Measurements from ENCODE around the gene PTPRM. TPM values are rescaled to one million over a fixed set of nuclear protein-coding genes. Genes with fewer than 3 reads are reported as not detected.

The PTPRM gene
- polyA plus RNA-seq, 3 donors, result 0.04 to 2.1 (median 0.66) TPM

DNA sequence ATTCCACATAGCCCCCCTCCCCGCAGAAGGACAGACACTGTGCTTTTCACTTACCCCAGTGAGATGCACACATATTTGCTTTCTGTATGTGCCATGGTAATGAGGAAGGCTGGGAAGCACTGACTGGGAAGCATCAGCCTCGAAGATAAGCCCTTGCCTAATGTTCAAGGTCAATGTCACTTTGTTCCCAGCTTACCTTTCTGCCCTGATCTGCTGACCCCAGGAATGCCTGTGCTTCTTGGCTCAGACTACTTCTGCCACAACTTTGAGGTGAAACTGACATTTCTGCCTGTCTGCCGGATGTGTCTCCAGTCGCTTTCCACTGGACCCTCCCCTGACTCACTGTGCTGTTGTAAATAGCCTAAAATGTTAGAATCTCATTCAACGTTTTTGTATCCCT, 183.8 kb downstream of the PTPRM start:
- TF ChIP-seq, protein P1, sequence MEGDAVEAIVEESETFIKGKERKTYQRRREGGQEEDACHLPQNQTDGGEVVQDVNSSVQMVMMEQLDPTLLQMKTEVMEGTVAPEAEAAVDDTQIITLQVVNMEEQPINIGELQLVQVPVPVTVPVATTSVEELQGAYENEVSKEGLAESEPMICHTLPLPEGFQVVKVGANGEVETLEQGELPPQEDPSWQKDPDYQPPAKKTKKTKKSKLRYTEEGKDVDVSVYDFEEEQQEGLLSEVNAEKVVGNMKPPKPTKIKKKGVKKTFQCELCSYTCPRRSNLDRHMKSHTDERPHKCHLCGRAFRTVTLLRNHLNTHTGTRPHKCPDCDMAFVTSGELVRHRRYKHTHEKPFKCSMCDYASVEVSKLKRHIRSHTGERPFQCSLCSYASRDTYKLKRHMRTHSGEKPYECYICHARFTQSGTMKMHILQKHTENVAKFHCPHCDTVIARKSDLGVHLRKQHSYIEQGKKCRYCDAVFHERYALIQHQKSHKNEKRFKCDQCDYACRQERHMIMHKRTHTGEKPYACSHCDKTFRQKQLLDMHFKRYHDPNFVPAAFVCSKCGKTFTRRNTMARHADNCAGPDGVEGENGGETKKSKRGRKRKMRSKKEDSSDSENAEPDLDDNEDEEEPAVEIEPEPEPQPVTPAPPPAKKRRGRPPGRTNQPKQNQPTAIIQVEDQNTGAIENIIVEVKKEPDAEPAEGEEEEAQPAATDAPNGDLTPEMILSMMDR (IDR thresholded peaks at IDR 0.05), result no peak
- Mint-ChIP-seq H3K27ac (no peak overlapping the region), H3K4me1 (no peaks in the 10 kb centered on the region), H3K9me3 (peaks cover 1 to 15% (median 9%) of the 10 kb centered on the region in 7 donors), H3K36me3 (no peaks in the 10 kb centered on the region), H3K4me3 (no peak overlapping the region), H3K27me3 (ENCODE audit: low read depth in 3 of 3) (no peaks in the 10 kb centered on the region)
- H4K20me1 ChIP-seq (ENCODE audit: insufficient read depth, low read length), result no peaks in the 10 kb centered on the region
- no peaks in the 10 kb centered on the region for H3K27me3 ChIP-seq (ENCODE audit: control insufficient read depth in 2 of 2, insufficient read depth in 2 of 2, low read length in 2 of 2)
- H3K4me2 ChIP-seq (replicated peaks; ENCODE audit: extremely low read depth, low read length, poor library complexity, severe bottlenecking), result no peak overlapping the region
- H3K4me3 ChIP-seq (replicated peaks in 1 of 3; ENCODE audit: low read depth in 2 of 3, low read length in 3 of 3), result no peak overlapping the region
- H3K27ac ChIP-seq (ENCODE audit: low read depth in 1 of 2, low read length in 2 of 2), result no peak overlapping the region
- no peak overlapping the region for H3K9ac ChIP-seq (ENCODE audit: insufficient read depth, low read length, poor library complexity, severe bottlenecking)
- no peak overlapping the region for H2AFZ ChIP-seq (ENCODE audit: insufficient read depth, low read depth, low read length, poor library complexity, severe bottlenecking)
- no peaks in the 10 kb centered on the region for H3K36me3 ChIP-seq (replicated peaks in 1 of 2; ENCODE audit: control insufficient read depth in 1 of 2, insufficient read depth in 2 of 2, low read length in 2 of 2)
- H3K9me3 ChIP-seq (replicated peaks in 1 of 2; ENCODE audit: control insufficient read depth in 1 of 2, insufficient read depth in 1 of 2, low read length in 2 of 2), result peaks cover 0 to 6% of the 10 kb centered on the region in 2 donors
- H3K79me2 ChIP-seq (ENCODE audit: insufficient read depth, low read length), result no peaks in the 10 kb centered on the region
- no peak for DNase-seq
- H3K4me1 ChIP-seq (ENCODE audit: control insufficient read depth in 1 of 2, insufficient read depth in 2 of 2, low read length in 2 of 2), result no peaks in the 10 kb centered on the region
- intact Hi-C loops (cut with micrococcal nuclease), result no loop called here
- 78% methylated on average over 1 of the region's 5 CpGs for WGBS (ENCODE audit: insufficient coverage)

- no peaks in the 10 kb centered on the region for H3K4me1 ChIP-seq (ENCODE audit: control insufficient read depth in 1 of 2, insufficient read depth in 2 of 2, low read length in 2 of 2)
- no CpG with 5 or more reads among the region's 1 CpG for WGBS (ENCODE audit: insufficient coverage)
- peaks cover 0 to 3% (median 1%) of the 10 kb centered on the region in 7 donors for H3K9me3 Mint-ChIP-seq
Measured at GRCh38 chr18:7754258-7754657, 187.1 kb downstream of the PTPRM start.

More at GRCh38 chr18:7754258-7754657, 187.1 kb downstream of the PTPRM start:
- Mint-ChIP-seq H3K36me3 (no peaks in the 10 kb centered on the region), H3K27me3 (ENCODE audit: low read depth in 3 of 3) (peaks cover 0 to 2% (median 0%) of the 10 kb centered on the region in 3 donors), H3K27ac (no peak overlapping the region), H3K4me1 (no peaks in the 10 kb centered on the region), H3K4me3 (no peak overlapping the region)
- TF ChIP-seq, protein P1 (IDR thresholded peaks at IDR 0.05), result no peak
- Histone ChIP-seq H3K4me2 (replicated peaks; ENCODE audit: extremely low read depth, low read length, poor library complexity, severe bottlenecking) (no peak overlapping the region), H2AFZ (ENCODE audit: insufficient read depth, low read depth, low read length, poor library complexity, severe bottlenecking) (no peak overlapping the region), H3K36me3 (replicated peaks in 1 of 2; ENCODE audit: control insufficient read depth in 1 of 2, insufficient read depth in 2 of 2, low read length in 2 of 2) (no peaks in the 10 kb centered on the region), H3K9me3 (replicated peaks in 1 of 2; ENCODE audit: control insufficient read depth in 1 of 2, insufficient read depth in 1 of 2, low read length in 2 of 2) (no peaks in the 10 kb centered on the region), H3K4me3 (replicated peaks in 1 of 3; ENCODE audit: low read depth in 2 of 3, low read length in 3 of 3) (no peak overlapping the region), H3K27ac (ENCODE audit: low read depth in 1 of 2, low read length in 2 of 2) (no peak overlapping the region), H4K20me1 (ENCODE audit: insufficient read depth, low read length) (no peaks in the 10 kb centered on the region), H3K27me3 (ENCODE audit: control insufficient read depth in 2 of 2, insufficient read depth in 2 of 2, low read length in 2 of 2) (no peaks in the 10 kb centered on the region), H3K9ac (ENCODE audit: insufficient read depth, low read length, poor library complexity, severe bottlenecking) (no peak overlapping the region), H3K79me2 (ENCODE audit: insufficient read depth, low read length) (no peaks in the 10 kb centered on the region)
- intact Hi-C loops (cut with micrococcal nuclease), result no loop called here
- DNase-seq, result no peak
